Astrocyte (in vitro differentiated cells and primary cell): ENCODE results near the gene PCDHB16. TPM values are rescaled to one million over a fixed set of nuclear protein-coding genes. Genes with fewer than 3 reads are reported as not detected.
"Not testable (repeated sequence)": the region's sequence is repeated elsewhere in the genome, so short reads cannot be mapped to it uniquely, and the experiment has no call there.

Experiments used
- DNase-seq: peaks from one replicate; pipeline ENCODE4 v3.0.0-alpha.2; 2010; ENCODE audit warnings: low read depth
- FAIRE-seq: peaks from 2 replicates; lab custom pipeline; 2011; peaks lifted over from hg19 to GRCh38; lab: Jason Lieb, UNC
- H2AFZ ChIP-seq: 2 replicates; pipeline ENCODE4 v1.6.0; 2012; ENCODE audit warnings: low read depth, low read length, inconsistent platforms
- H3K27ac ChIP-seq: 2 replicates; pipeline ENCODE4 v1.5.1; 2011; ENCODE audit warnings: low read depth, low read length, inconsistent platforms
- H3K27me3 ChIP-seq: 2 replicates; pipeline ENCODE4 v1.6.0; 2011; ENCODE audit warnings: low read length, inconsistent platforms; ENCODE audit not compliant: insufficient read depth
- H3K36me3 ChIP-seq: 2 replicates; pipeline ENCODE4 v1.5.1; 2011; ENCODE audit warnings: low read length, inconsistent platforms; ENCODE audit not compliant: insufficient read depth
- H3K4me1 ChIP-seq: 2 replicates; pipeline ENCODE4 v1.5.1; 2011; ENCODE audit warnings: low read length, inconsistent platforms; ENCODE audit not compliant: insufficient read depth
- H3K4me2 ChIP-seq: 2 replicates; pipeline ENCODE4 v1.6.0; 2012; ENCODE audit warnings: low read length, inconsistent platforms
- H3K4me3 ChIP-seq: 2 replicates; pipeline ENCODE4 v1.5.1; 2011; ENCODE audit warnings: low read depth, mild to moderate bottlenecking, low read length, inconsistent platforms; ENCODE audit not compliant: insufficient read depth
- H3K79me2 ChIP-seq: 2 replicates; pipeline ENCODE4 v1.6.0; 2012; ENCODE audit warnings: mild to moderate bottlenecking, low read length, inconsistent platforms; ENCODE audit not compliant: insufficient read depth
- H3K9ac ChIP-seq: 2 replicates; pipeline ENCODE4 v1.6.0; 2012; ENCODE audit warnings: mild to moderate bottlenecking, low read length, inconsistent platforms
- H3K9me3 ChIP-seq: 2 replicates; pipeline ENCODE4 v1.5.1; 2012; ENCODE audit warnings: low read depth, mild to moderate bottlenecking, low read length, inconsistent platforms; ENCODE audit not compliant: insufficient read depth
- H4K20me1 ChIP-seq: 2 replicates; pipeline ENCODE4 v1.6.0; 2012; ENCODE audit warnings: low read length, inconsistent platforms; ENCODE audit not compliant: insufficient read depth
- H3K27ac Mint-ChIP-seq: one replicate; pipeline ENCODE4 v1.8.0; 2021; ENCODE audit warnings: mild to moderate bottlenecking, mixed read lengths; ENCODE audit not compliant: unreplicated experiment
- H3K27me3 Mint-ChIP-seq: one replicate; pipeline ENCODE4 v1.8.0; 2021; ENCODE audit warnings: low read depth, mixed read lengths; ENCODE audit not compliant: unreplicated experiment
- H3K36me3 Mint-ChIP-seq: one replicate; pipeline ENCODE4 v1.8.0; 2021; ENCODE audit warnings: low read depth, mixed read lengths; ENCODE audit not compliant: unreplicated experiment
- H3K4me1 Mint-ChIP-seq: one replicate; pipeline ENCODE4 v1.8.0; 2021; ENCODE audit warnings: low read depth, mixed read lengths; ENCODE audit not compliant: unreplicated experiment
- H3K4me3 Mint-ChIP-seq: one replicate; pipeline ENCODE4 v1.8.0; 2021; ENCODE audit warnings: mild to moderate bottlenecking, moderate library complexity, mixed read lengths; ENCODE audit not compliant: unreplicated experiment
- H3K9me3 Mint-ChIP-seq: one replicate; pipeline ENCODE4 v1.8.0; 2021; ENCODE audit warnings: mild to moderate bottlenecking, mixed read lengths; ENCODE audit not compliant: unreplicated experiment
- EZH2 ChIP-seq: IDR thresholded peaks from 2 replicates; pipeline ENCODE4 v1.6.1; 2012; ENCODE audit warnings: mild to moderate bottlenecking, low read length, inconsistent platforms; ENCODE audit not compliant: insufficient read depth
- total RNA-seq: library from RNA; stranded (reverse); gene quantifications from 2 replicates; pipeline ENCODE4 v1.2.1, GENCODE V29; 2021
- TF ChIP-seq, protein P1 (sequence below): IDR thresholded peaks from 2 replicates; pipeline ENCODE4 v1.5.1; 2011; ENCODE audit warnings: low read depth, mild to moderate bottlenecking, inconsistent platforms, low read length, moderate library complexity; ENCODE audit not compliant: insufficient read depth

Gene PCDHB16
- total RNA-seq, 1 donor from 2014 or later, result 3.2 TPM

DNA sequence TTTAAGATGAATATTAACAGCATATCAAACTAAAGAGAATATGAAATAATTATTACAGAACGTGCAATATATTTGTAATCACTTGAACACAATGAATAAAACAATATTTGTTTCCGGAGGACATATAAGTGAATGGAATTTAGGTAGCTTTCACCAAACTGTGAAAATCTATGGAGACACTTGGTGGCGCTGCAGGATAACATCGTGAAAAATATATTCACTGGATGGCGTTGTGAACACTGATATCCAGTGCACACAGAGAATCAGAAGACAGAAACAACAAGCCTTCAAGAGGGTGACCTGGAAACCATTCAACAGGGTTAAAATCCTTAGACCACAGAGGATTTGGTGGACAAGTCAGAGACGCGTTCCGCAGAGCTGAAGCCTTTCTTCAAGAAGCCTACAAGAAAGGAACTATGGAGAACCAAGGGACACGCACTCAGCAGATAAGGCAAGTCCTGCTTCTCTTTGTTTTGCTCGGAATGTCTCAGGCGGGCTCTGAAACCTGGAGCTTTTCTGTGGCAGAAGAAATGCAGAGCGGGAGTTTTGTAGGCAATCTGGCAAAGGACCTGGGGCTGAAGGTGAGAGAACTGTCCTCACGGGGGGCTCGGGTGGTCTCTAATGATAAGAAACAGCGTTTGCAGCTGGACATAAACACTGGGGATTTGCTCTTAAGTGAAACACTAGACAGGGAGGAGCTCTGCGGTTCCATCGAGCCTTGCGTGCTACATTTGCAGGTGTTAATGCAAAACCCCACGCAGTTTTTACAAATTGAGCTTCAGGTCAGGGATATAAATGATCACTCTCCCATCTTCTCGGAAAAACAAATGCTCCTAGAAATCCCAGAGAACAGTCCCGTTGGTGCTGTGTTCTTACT lies 17.4 kb downstream of the PCDHB16 start, which contains the start of gene PCDHB11:
Gene PCDHB11 (plus strand): TSS at position 269 of the 877 bp plus-strand sequence. CDS start 148 bp downstream, at position 417.
- Histone ChIP-seq H3K4me2 (no peak within 1 kb of the TSS), H2AFZ (no peak within 1 kb of the TSS), H4K20me1 (no peaks in the 10 kb centered on the region), H3K36me3 (no peaks in the 10 kb centered on the region), H3K9ac (no peak within 1 kb of the TSS), H3K27ac (no peak within 1 kb of the TSS), H3K4me3 (no peak within 1 kb of the TSS), H3K27me3 (no peaks in the 10 kb centered on the region), H3K4me1 (no peaks in the 10 kb centered on the region), H3K79me2 (no peaks in the 10 kb centered on the region), H3K9me3 (peaks cover 6% of the 10 kb centered on the region)
- H3K4me1 Mint-ChIP-seq, result no peaks in the 10 kb centered on the region
- TF ChIP-seq EZH2, result no peak
- TF ChIP-seq, protein P1, sequence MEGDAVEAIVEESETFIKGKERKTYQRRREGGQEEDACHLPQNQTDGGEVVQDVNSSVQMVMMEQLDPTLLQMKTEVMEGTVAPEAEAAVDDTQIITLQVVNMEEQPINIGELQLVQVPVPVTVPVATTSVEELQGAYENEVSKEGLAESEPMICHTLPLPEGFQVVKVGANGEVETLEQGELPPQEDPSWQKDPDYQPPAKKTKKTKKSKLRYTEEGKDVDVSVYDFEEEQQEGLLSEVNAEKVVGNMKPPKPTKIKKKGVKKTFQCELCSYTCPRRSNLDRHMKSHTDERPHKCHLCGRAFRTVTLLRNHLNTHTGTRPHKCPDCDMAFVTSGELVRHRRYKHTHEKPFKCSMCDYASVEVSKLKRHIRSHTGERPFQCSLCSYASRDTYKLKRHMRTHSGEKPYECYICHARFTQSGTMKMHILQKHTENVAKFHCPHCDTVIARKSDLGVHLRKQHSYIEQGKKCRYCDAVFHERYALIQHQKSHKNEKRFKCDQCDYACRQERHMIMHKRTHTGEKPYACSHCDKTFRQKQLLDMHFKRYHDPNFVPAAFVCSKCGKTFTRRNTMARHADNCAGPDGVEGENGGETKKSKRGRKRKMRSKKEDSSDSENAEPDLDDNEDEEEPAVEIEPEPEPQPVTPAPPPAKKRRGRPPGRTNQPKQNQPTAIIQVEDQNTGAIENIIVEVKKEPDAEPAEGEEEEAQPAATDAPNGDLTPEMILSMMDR, result no peak
- no peak within 1 kb of the TSS for H3K27ac Mint-ChIP-seq
- no peaks in the 10 kb centered on the region for H3K27me3 Mint-ChIP-seq
- no peak within 1 kb of the TSS for H3K4me3 Mint-ChIP-seq
- peaks cover 9% of the 10 kb centered on the region for H3K36me3 Mint-ChIP-seq
- peaks cover 25% of the 10 kb centered on the region for H3K9me3 Mint-ChIP-seq
- DNase-seq (no peak), FAIRE-seq (no peak)

DNA sequence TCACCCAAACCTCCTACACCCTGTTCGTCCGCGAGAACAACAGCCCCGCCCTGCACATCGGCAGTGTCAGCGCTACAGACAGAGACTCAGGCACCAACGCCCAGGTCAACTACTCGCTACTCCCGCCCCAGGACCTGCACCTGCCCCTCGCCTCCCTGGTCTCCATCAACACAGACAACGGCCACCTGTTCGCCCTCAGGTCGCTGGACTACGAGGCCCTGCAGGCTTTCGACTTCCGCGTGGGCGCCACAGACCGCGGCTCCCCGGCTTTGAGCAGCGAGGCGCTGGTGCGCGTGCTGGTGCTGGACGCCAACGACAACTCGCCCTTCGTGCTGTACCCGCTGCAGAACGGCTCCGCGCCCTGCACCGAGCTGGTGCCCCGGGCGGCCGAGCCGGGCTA lies 18.9 kb downstream of the PCDHB16 start:
- DNase-seq, H3K36me3 Mint-ChIP-seq, H3K27me3 ChIP-seq, H3K36me3 ChIP-seq, H3K27ac Mint-ChIP-seq, H3K9me3 ChIP-seq, H3K4me3 Mint-ChIP-seq, H3K4me1 ChIP-seq, H3K27ac ChIP-seq, H3K27me3 Mint-ChIP-seq, H3K9ac ChIP-seq, H3K4me2 ChIP-seq, H2AFZ ChIP-seq, H3K79me2 ChIP-seq, H3K4me3 ChIP-seq, H4K20me1 ChIP-seq, FAIRE-seq, H3K4me1 Mint-ChIP-seq: not testable (repeated sequence)
- H3K9me3 Mint-ChIP-seq, result peaks cover 24% of the 10 kb centered on the region

DNA sequence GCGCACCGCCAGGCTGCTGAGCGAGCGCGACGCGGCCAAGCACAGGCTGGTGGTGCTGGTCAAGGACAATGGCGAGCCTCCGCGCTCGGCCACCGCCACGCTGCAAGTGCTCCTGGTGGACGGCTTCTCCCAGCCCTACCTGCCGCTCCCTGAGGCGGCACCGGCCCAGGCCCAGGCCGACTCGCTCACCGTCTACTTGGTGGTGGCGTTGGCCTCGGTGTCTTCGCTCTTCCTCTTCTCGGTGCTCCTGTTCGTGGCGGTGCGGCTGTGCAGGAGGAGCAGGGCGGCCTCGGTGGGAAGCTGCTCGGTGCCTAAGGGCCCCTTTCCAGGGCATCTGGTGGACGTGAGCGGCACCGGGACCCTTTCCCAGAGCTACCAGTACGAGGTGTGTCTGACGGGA lies 19.5 kb downstream of the PCDHB16 start:
- not testable (repeated sequence) for H3K4me3 Mint-ChIP-seq, H3K27ac Mint-ChIP-seq, H3K27ac ChIP-seq, H3K4me1 Mint-ChIP-seq, H3K27me3 ChIP-seq, FAIRE-seq, H4K20me1 ChIP-seq, H3K9me3 ChIP-seq, H3K79me2 ChIP-seq, H3K36me3 Mint-ChIP-seq, H3K4me3 ChIP-seq, H3K36me3 ChIP-seq, H3K4me1 ChIP-seq, H3K9ac ChIP-seq, DNase-seq, H3K4me2 ChIP-seq, H3K27me3 Mint-ChIP-seq, H2AFZ ChIP-seq
- peaks cover 20% of the 10 kb centered on the region for H3K9me3 Mint-ChIP-seq
